Gastrocnemius medialis (tissue), 4 donors: ENCODE data around the gene IFT88. TPM values are rescaled to one million over a fixed set of nuclear protein-coding genes. Genes with fewer than 3 reads are reported as not detected.

Source experiments
- ATAC-seq, 2 donors: fragments of 150-250 bp; one replicate each; pipeline ENCODE4 v1.9.1; 2016
- DNase-seq, 2 donors: peaks; one replicate each; pipeline ENCODE4 v3.0.0-alpha.2; 2019
- H3K27ac ChIP-seq, 4 donors: fragments of 200-600 bp; sonication (generic); 1 replicate in 1 of 4; 2 replicates in 3 of 4; pipeline ENCODE4 v1.5.1; 2016 to 2018; ENCODE audit warnings: mild to moderate bottlenecking in 2 of 4, moderate library complexity in 1 of 4
- H3K27me3 ChIP-seq, 3 donors: fragments of 200-600 bp; sonication (generic) in 2 of 3; 1 replicate in 1 of 3; 2 replicates in 2 of 3; pipeline versions ENCODE4 v1.5.1 to v1.6.0; 2016 to 2019; ENCODE audit warnings: mild to moderate bottlenecking in 1 of 3, moderate library complexity in 1 of 3
- H3K36me3 ChIP-seq, 2 donors: fragments of 200-600 bp; sonication (generic) in 1 of 2; one replicate each; pipeline ENCODE4 v1.5.1; 2017 to 2018
- H3K4me1 ChIP-seq, 2 donors: fragments of 200-600 bp; sonication (generic) in 1 of 2; one replicate each; pipeline ENCODE4 v1.5.1; 2016 to 2017; ENCODE audit warnings: mild to moderate bottlenecking in 2 of 2
- H3K4me3 ChIP-seq, 4 donors: fragments of 200-600 bp; sonication (generic) in 3 of 4; 1 replicate in 1 of 4; 2 replicates in 3 of 4; pipeline ENCODE4 v1.5.1; 2016 to 2019; ENCODE audit warnings: mild to moderate bottlenecking in 2 of 4
- H3K9me3 ChIP-seq, 3 donors: fragments of 200-600 bp; sonication (generic) in 2 of 3; 1 replicate in 1 of 3; 2 replicates in 2 of 3; pipeline ENCODE4 v1.5.1; 2016 to 2019
- POLR2A ChIP-seq, 2 donors: fragments of 450-650 bp; IDR thresholded peaks; one replicate each; pipeline ENCODE4 v1.6.1; 2017; ENCODE audit warnings: antibody characterized with exemption in 2 of 2, mild to moderate bottlenecking in 2 of 2, moderate library complexity in 2 of 2
- in situ Hi-C, 4 donors: fragments of 200-750 bp; cut with MboI; loops; one replicate each; pipeline versions ENCODE4 v1.15.0 to v1.8.0; 2017; ENCODE audit warnings: low sequenced_read_pairs in 4 of 4
- intact Hi-C: fragments of 100-400 bp; cut with DNase I; formaldehyde crosslinking; loops from one replicate; pipeline ENCODE4 v1.15.1; 2023; ENCODE audit warnings: low total_unique reads
- total RNA-seq, 4 donors: library from RNA; depleted of rRNA; stranded (reverse); fragments of >200 nt; gene quantifications; one replicate each; pipeline versions ENCODE4 v1.1.0 to v1.2.3, GENCODE V29; 2016
- TF ChIP-seq, protein P1 (sequence below), 5 experiments: fragments of 450-650 bp in 3 of 5; fragments of 200-600 bp in 2 of 5; sonication (generic) in 2 of 5; IDR thresholded peaks in 4 of 5; conservative IDR thresholded peaks in 1 of 5; 1 replicate in 4 of 5; 2 replicates in 1 of 5; pipeline ENCODE4 v1.5.1; 2016 to 2019; ENCODE audit warnings: antibody characterized with exemption in 5 of 5, mild to moderate bottlenecking in 3 of 5, moderate library complexity in 3 of 5

IFT88 gene
- total RNA-seq, 4 donors from 2014 or later: 3.5 to 9.4 (median 4.5) TPM

DNA sequence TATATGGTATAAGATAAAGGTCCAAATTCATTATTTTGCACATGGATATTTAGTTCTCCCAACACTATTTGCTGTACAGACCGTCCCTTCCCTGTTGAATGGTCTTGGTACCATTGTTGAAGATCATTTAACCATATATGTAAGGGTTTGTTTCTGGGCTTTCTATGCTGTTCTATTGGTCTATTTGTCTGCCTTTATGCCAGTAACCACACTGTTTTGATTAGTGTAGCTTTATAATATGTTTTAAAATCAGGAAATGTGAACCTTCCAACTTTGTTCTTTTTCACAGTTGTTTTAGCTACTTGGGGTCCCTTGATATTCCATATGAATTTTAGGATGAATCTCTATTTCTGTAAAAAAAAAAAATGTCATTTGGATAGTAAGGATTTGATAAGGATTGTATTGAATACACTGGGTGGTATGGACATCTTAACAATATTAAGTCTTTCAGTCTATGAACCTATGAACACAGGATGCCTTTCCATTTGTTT is 16.9 kb downstream of the IFT88 start:
- Histone ChIP-seq H3K36me3 (peaks cover 0 to 51% of the 10 kb centered on the region in 2 donors), H3K4me1 (no peaks in the 10 kb centered on the region), H3K27ac (no peak overlapping the region), H3K9me3 (peaks cover 0 to 8% (median 0%) of the 10 kb centered on the region in 3 donors), H3K4me3 (no peak overlapping the region), H3K27me3 (no peaks in the 10 kb centered on the region)
- no peak for TF ChIP-seq POLR2A (IDR thresholded peaks at IDR 0.05)
- TF ChIP-seq, protein P1, sequence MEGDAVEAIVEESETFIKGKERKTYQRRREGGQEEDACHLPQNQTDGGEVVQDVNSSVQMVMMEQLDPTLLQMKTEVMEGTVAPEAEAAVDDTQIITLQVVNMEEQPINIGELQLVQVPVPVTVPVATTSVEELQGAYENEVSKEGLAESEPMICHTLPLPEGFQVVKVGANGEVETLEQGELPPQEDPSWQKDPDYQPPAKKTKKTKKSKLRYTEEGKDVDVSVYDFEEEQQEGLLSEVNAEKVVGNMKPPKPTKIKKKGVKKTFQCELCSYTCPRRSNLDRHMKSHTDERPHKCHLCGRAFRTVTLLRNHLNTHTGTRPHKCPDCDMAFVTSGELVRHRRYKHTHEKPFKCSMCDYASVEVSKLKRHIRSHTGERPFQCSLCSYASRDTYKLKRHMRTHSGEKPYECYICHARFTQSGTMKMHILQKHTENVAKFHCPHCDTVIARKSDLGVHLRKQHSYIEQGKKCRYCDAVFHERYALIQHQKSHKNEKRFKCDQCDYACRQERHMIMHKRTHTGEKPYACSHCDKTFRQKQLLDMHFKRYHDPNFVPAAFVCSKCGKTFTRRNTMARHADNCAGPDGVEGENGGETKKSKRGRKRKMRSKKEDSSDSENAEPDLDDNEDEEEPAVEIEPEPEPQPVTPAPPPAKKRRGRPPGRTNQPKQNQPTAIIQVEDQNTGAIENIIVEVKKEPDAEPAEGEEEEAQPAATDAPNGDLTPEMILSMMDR (IDR thresholded peaks at IDR 0.05 in 4 of 5, conservative IDR thresholded peaks at IDR 0.05 in 1 of 5): no peak
- in situ Hi-C loops (no loop called here), intact Hi-C loops (no loop called here)
- ATAC-seq (no peak), DNase-seq (no peak)

- H3K4me1 ChIP-seq: no peaks in the 10 kb centered on the region
- no peaks in the 10 kb centered on the region for H3K27me3 ChIP-seq
- TF ChIP-seq, protein P1 (IDR thresholded peaks at IDR 0.05 in 4 of 5, conservative IDR thresholded peaks at IDR 0.05 in 1 of 5): no peak
- TF ChIP-seq POLR2A (IDR thresholded peaks at IDR 0.05): no peak
- H3K36me3 ChIP-seq: peaks cover 0 to 42% of the 10 kb centered on the region in 2 donors
- DNase-seq (no peak), ATAC-seq (no peak)
- peaks cover 0 to 8% (median 0%) of the 10 kb centered on the region in 3 donors for H3K9me3 ChIP-seq
- intact Hi-C loops: no loop called here
- H3K27ac ChIP-seq: no peak overlapping the region
- in situ Hi-C loops: no loop called here
- H3K4me3 ChIP-seq: no peak overlapping the region
Measured at GRCh38 chr13:20585371-20585770, 18.4 kb downstream of the IFT88 start.

DNA sequence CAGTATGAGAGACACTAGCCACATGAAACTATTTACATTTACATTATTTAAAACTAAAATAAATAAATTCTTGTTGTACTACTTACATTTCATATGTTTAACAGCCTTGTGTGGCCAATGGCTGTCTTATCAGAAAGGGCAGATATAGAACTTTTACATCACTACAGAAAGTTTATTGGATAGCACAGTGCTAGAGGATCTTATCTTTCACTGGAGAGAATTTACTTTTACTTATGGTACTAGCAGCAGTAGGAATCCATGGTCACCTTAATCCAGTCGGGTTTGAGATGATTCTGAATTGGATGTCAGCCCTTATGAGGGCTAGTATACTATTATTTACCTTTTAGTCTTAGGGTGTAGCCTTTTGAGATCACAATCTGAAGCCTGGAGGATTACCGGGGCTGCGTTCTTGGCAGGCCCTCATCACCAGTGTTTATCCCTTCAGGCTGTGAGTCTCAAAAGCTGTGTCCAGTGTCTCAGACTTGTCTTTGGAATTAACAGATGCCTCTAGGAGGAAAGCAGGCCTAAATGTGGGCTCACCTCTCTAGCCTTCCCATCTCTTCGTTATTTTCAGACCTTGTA is 21.7 kb downstream of the IFT88 start:
- TF ChIP-seq, protein P1 (IDR thresholded peaks at IDR 0.05 in 4 of 5, conservative IDR thresholded peaks at IDR 0.05 in 1 of 5): no peak
- no peak for TF ChIP-seq POLR2A (IDR thresholded peaks at IDR 0.05)
- ATAC-seq: no peak
- H3K27ac ChIP-seq: no peak overlapping the region

DNA sequence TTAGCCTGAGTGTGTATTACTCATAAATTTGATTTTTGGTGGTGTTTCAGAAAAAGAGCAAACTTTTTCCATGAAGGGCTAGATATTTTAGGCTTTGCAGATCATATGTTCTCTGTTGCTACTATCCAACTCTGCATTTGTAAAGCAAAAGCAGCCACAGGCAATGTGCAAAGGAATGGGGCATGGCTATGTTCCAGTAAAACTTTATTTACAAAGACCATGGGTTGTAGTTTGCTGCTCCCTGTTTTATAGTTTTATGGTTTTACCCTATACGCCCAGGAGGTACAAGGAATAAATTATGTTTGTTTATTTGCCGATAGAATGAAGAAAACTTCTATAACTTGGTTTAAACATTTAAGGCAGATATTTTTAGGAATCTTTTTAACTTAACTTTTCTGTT is 23.6 kb downstream of the IFT88 start:
- Histone ChIP-seq H3K4me1 (no peaks in the 10 kb centered on the region), H3K27me3 (no peaks in the 10 kb centered on the region), H3K4me3 (no peak overlapping the region), H3K27ac (no peak overlapping the region), H3K9me3 (no peaks in the 10 kb centered on the region), H3K36me3 (peaks cover 0 to 15% of the 10 kb centered on the region in 2 donors)
- no peak for DNase-seq
- TF ChIP-seq, protein P1 (IDR thresholded peaks at IDR 0.05 in 4 of 5, conservative IDR thresholded peaks at IDR 0.05 in 1 of 5): no peak
- no peak for TF ChIP-seq POLR2A (IDR thresholded peaks at IDR 0.05)
- intact Hi-C loops (no loop called here), in situ Hi-C loops (no loop called here)
- ATAC-seq: no peak

More for the DNA sequence above, 21.7 kb downstream of the IFT88 start:
- Histone ChIP-seq H3K4me3 (no peak overlapping the region), H3K4me1 (no peaks in the 10 kb centered on the region), H3K36me3 (peaks cover 0 to 29% of the 10 kb centered on the region in 2 donors), H3K27me3 (no peaks in the 10 kb centered on the region), H3K9me3 (peaks cover 0 to 5% (median 0%) of the 10 kb centered on the region in 3 donors)
- in situ Hi-C loops: no loop called here
- intact Hi-C loops: no loop called here
- no peak for DNase-seq
